MM.1S (cell line): Measurements from ENCODE around the gene SORL1.
"Not testable (repeated sequence)": the region's sequence is repeated elsewhere in the genome, so short reads cannot be mapped to it uniquely, and the experiment has no call there.

Experiments used
- DNase-seq: peaks from one replicate; pipeline ENCODE4 v3.0.0-alpha.2; 2015
- H2AFZ ChIP-seq: fragments of 300-600 bp; sonication (generic); 2 replicates; pipeline ENCODE4 v1.6.0; 2016; ENCODE audit warnings: antibody characterized with exemption, low read length
- H3F3A ChIP-seq: fragments of 300-600 bp; sonication (generic); 2 replicates; pipeline ENCODE4 v1.6.1; 2016; ENCODE audit warnings: mild to moderate bottlenecking, antibody characterized with exemption, low read length, moderate library complexity, mixed read lengths; ENCODE audit not compliant: insufficient read depth
- H3K27ac ChIP-seq: fragments of 300-600 bp; sonication (generic); 2 replicates; pipeline ENCODE4 v1.5.1; 2016; ENCODE audit warnings: mild to moderate bottlenecking, low read length
- H3K27me3 ChIP-seq: fragments of 300-600 bp; sonication (generic); replicated peaks from 2 replicates; pipeline ENCODE4 v1.6.0; 2016; ENCODE audit warnings: low read length; ENCODE audit not compliant: insufficient read depth
- H3K36me3 ChIP-seq: fragments of 300-600 bp; sonication (generic); replicated peaks from 2 replicates; pipeline ENCODE4 v1.6.1; 2016; ENCODE audit warnings: mild to moderate bottlenecking, low read length, mixed read lengths; ENCODE audit not compliant: insufficient read depth
- H3K4me1 ChIP-seq: fragments of 300-600 bp; sonication (generic); 2 replicates; pipeline ENCODE4 v1.6.1; 2016; ENCODE audit warnings: low read length, mixed read lengths
- H3K4me2 ChIP-seq: fragments of 300-600 bp; sonication (generic); 2 replicates; pipeline ENCODE4 v1.6.0; 2016; ENCODE audit warnings: low read depth, low read length
- H3K4me3 ChIP-seq: fragments of 300-600 bp; sonication (generic); 2 replicates; pipeline ENCODE4 v1.5.1; 2016; ENCODE audit warnings: low read length, mixed read lengths
- H3K79me2 ChIP-seq: fragments of 300-600 bp; sonication (generic); 2 replicates; pipeline ENCODE4 v1.6.1; 2016; ENCODE audit warnings: mixed run types, low read length, mixed read lengths
- H3K9ac ChIP-seq: fragments of 300-600 bp; sonication (generic); 2 replicates; pipeline ENCODE4 v1.6.1; 2016; ENCODE audit warnings: low read length, mixed read lengths
- H3K9me2 ChIP-seq: fragments of 300-600 bp; sonication (generic); replicated peaks from 2 replicates; pipeline ENCODE4 v1.6.1; 2016; ENCODE audit warnings: mild to moderate bottlenecking, low read length, mixed read lengths; ENCODE audit not compliant: insufficient read depth
- H3K9me3 ChIP-seq: fragments of 300-600 bp; sonication (generic); replicated peaks from 2 replicates; pipeline ENCODE4 v1.6.1; 2016; ENCODE audit warnings: mild to moderate bottlenecking, low read length, mixed read lengths; ENCODE audit not compliant: insufficient read depth
- H4K20me1 ChIP-seq: fragments of 300-600 bp; sonication (generic); 2 replicates; pipeline ENCODE4 v1.6.1; 2016; ENCODE audit warnings: mild to moderate bottlenecking, low read length, moderate library complexity, mixed read lengths; ENCODE audit not compliant: insufficient read depth
- EZH2 ChIP-seq: fragments of 300-600 bp; sonication (generic); optimal IDR thresholded peaks from 2 replicates; pipeline ENCODE3; 2017; ENCODE audit warnings: low read depth, mild to moderate bottlenecking, antibody characterized with exemption, low read length, mixed read lengths
- EZH2phosphoT487 ChIP-seq: fragments of 300-600 bp; sonication (generic); IDR thresholded peaks from 2 replicates; pipeline ENCODE4 v1.6.1; 2018; ENCODE audit warnings: antibody characterized with exemption, low read length
- TF ChIP-seq, protein P1 (sequence below): fragments of 300-600 bp; sonication (generic); IDR thresholded peaks from 2 replicates; pipeline ENCODE4 v1.5.1; 2016; ENCODE audit warnings: antibody characterized with exemption, low read length, mixed read lengths

Gene SORL1

DNA sequence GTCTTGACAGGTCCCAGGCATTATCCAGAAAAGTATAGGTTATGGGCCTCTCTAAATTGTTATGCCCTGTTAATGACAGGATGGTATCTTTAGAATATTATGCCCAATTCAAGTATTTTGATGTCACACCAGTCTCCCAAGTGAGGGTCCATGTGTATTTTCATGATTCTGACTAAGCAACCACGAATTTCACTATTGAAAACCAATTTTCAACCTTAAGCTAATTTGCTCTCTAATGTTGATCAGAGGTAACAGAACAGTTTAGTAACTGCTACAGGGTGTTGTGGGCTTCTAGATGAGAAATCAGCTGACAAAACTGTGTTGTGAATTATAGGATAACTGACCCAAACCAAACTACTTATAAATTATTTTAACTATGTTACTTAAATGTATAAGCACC lies 48.6 kb downstream of the SORL1 start:
- Histone ChIP-seq H4K20me1 (no peaks in the 10 kb centered on the region), H3K9me2 (no peaks in the 10 kb centered on the region), H3K4me3 (no peak overlapping the region), H3K27ac (no peak overlapping the region), H3K4me2 (no peak overlapping the region), H3K4me1 (0 out of 2 replicates have a peak, but pooled peaks cover 1% of the 10 kb centered on the region), H3K27me3 (no peaks in the 10 kb centered on the region), H3F3A (no peaks in the 10 kb centered on the region), H3K36me3 (no peaks in the 10 kb centered on the region), H2AFZ (no peak overlapping the region), H3K9ac (no peak overlapping the region), H3K9me3 (no peaks in the 10 kb centered on the region), H3K79me2 (no peaks in the 10 kb centered on the region)
- TF ChIP-seq EZH2phosphoT487 (no peak), EZH2 (no peak)
- TF ChIP-seq, protein P1, sequence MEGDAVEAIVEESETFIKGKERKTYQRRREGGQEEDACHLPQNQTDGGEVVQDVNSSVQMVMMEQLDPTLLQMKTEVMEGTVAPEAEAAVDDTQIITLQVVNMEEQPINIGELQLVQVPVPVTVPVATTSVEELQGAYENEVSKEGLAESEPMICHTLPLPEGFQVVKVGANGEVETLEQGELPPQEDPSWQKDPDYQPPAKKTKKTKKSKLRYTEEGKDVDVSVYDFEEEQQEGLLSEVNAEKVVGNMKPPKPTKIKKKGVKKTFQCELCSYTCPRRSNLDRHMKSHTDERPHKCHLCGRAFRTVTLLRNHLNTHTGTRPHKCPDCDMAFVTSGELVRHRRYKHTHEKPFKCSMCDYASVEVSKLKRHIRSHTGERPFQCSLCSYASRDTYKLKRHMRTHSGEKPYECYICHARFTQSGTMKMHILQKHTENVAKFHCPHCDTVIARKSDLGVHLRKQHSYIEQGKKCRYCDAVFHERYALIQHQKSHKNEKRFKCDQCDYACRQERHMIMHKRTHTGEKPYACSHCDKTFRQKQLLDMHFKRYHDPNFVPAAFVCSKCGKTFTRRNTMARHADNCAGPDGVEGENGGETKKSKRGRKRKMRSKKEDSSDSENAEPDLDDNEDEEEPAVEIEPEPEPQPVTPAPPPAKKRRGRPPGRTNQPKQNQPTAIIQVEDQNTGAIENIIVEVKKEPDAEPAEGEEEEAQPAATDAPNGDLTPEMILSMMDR: no peak
- no peak for DNase-seq

DNA sequence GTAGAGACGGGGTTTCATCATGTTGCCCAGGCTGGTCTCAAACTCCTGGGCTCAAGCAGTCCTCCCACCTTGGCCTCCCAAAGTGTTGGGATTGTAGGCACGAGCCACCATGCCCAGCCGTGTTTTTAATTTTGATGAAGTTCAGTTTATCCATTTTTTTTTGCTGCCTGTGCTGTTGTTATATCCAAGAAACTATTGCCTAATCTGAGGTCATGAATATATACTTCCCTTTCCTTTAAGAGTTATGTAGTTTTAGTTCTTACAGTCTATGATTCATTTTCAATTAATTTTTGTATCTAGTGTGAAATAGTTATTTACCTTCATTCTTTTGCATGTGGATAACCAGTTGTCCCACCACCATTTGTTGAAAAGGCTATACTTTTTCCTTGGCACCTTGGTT lies 50.9 kb downstream of the SORL1 start:
- Histone ChIP-seq H3K4me1 (no peaks in the 10 kb centered on the region), H3K36me3 (no peaks in the 10 kb centered on the region), H3K9me3 (no peaks in the 10 kb centered on the region), H3K79me2 (no peaks in the 10 kb centered on the region), H3K27me3 (no peaks in the 10 kb centered on the region), H3F3A (no peaks in the 10 kb centered on the region), H3K4me3 (no peak overlapping the region), H3K27ac (no peak overlapping the region), H3K4me2 (no peak overlapping the region), H2AFZ (no peak overlapping the region), H3K9me2 (no peaks in the 10 kb centered on the region), H4K20me1 (no peaks in the 10 kb centered on the region), H3K9ac (no peak overlapping the region)
- TF ChIP-seq, protein P1: no peak
- no peak for TF ChIP-seq EZH2
- TF ChIP-seq EZH2phosphoT487: no peak
- no peak for DNase-seq

DNA sequence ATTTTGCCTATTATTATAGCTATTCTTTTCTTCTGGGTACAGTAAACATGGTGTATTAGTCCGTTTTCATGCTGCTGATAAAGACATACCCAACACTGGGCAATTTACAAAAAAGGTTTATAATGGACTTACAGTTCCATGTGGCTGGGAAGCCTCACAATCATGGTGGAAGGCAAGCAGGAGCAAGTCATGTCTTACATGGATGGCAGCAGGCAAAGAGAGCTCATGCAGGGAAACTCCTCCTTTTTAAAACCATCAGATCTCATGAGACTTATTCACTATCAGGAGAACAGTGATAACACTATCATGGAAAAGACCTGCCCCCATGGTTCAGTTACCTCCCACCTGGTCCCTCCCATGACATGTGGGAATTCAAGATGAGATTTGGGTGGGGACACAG lies 54.1 kb downstream of the SORL1 start:
- not testable (repeated sequence) for DNase-seq, H3K27me3 ChIP-seq, H3K4me3 ChIP-seq, H3K79me2 ChIP-seq, H3F3A ChIP-seq, H3K4me1 ChIP-seq, H3K9ac ChIP-seq, H3K9me3 ChIP-seq, H3K36me3 ChIP-seq, H3K27ac ChIP-seq, H2AFZ ChIP-seq, H3K4me2 ChIP-seq, H3K9me2 ChIP-seq, H4K20me1 ChIP-seq

DNA sequence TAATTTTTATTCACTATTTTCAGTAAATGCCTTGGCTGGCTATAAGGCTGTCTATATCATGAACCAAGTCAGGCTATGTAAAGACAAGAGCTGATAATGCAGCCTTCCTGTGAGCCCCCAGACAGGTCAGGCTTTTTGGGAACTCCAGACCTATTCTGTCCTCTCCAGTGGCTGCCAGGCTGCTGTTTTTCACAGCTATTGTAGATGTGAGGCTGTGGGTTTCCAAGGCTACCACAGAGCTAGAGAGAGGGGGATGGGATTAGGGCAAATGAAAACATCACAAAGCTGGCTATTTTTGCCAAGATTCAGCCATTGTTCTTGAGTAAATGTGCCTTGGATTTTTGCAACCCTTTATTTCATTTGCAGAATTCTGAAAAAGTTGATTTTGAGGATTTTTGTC lies 56.3 kb downstream of the SORL1 start:
- no peak overlapping the region for H3K4me2 ChIP-seq

More for the DNA sequence above, 56.3 kb downstream of the SORL1 start:
- Histone ChIP-seq H3K4me1 (no peaks in the 10 kb centered on the region), H3K9me3 (no peaks in the 10 kb centered on the region), H3F3A (no peaks in the 10 kb centered on the region), H3K27me3 (no peaks in the 10 kb centered on the region), H3K79me2 (no peaks in the 10 kb centered on the region), H3K4me3 (no peak overlapping the region), H3K27ac (no peak overlapping the region), H3K9ac (no peak overlapping the region), H3K9me2 (no peaks in the 10 kb centered on the region), H3K36me3 (no peaks in the 10 kb centered on the region), H2AFZ (no peak overlapping the region), H4K20me1 (no peaks in the 10 kb centered on the region)
- no peak for TF ChIP-seq EZH2phosphoT487
- TF ChIP-seq EZH2: no peak
- DNase-seq: no peak
